ENCODE data around the gene OR4M1.
"Not testable (repeated sequence)": the region's sequence is repeated elsewhere in the genome, so short reads cannot be mapped to it uniquely, and the experiment has no call there.

GRCh38 chr14:19821016-19821415 lies 47.7 kb downstream of the OR4M1 start:
- TF ChIP-seq EZH2 (IDR thresholded peaks at IDR 0.05; ENCODE audit: borderline replicate concordance, low read depth, low read length, poor library complexity, severe bottlenecking): not testable (repeated sequence)
- TF ChIP-seq, protein P1, sequence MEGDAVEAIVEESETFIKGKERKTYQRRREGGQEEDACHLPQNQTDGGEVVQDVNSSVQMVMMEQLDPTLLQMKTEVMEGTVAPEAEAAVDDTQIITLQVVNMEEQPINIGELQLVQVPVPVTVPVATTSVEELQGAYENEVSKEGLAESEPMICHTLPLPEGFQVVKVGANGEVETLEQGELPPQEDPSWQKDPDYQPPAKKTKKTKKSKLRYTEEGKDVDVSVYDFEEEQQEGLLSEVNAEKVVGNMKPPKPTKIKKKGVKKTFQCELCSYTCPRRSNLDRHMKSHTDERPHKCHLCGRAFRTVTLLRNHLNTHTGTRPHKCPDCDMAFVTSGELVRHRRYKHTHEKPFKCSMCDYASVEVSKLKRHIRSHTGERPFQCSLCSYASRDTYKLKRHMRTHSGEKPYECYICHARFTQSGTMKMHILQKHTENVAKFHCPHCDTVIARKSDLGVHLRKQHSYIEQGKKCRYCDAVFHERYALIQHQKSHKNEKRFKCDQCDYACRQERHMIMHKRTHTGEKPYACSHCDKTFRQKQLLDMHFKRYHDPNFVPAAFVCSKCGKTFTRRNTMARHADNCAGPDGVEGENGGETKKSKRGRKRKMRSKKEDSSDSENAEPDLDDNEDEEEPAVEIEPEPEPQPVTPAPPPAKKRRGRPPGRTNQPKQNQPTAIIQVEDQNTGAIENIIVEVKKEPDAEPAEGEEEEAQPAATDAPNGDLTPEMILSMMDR (conservative IDR thresholded peaks at IDR 0.05; ENCODE audit: low read depth, low read length): not testable (repeated sequence)
